SK-N-SH treated with all-trans-retinoic acid at 6 μM for 48 hours (cell line): ENCODE results near the gene ZNF135.

Source experiments
- ATAC-seq: fragments of 200-7000 bp; cut with Tn5 transposase; 3 replicates; pipeline ENCODE4 v1.9.1; 2020; ENCODE audit warnings: mild to moderate bottlenecking, moderate library complexity
- ARNTL ChIP-seq: fragments of 450-650 bp; formaldehyde crosslinking; IDR thresholded peaks from 2 replicates; pipeline ENCODE4 v1.5.0; 2020; ENCODE audit warnings: low read depth, mild to moderate bottlenecking, moderate library complexity, borderline replicate concordance
- BACH2 ChIP-seq: fragments of 250-450 bp; sonication (Bioruptor Pico); IDR thresholded peaks from 2 replicates; pipeline ENCODE4 v1.9.0; 2021; ENCODE audit warnings: mild to moderate bottlenecking, borderline replicate concordance
- CSDC2 ChIP-seq: fragments of 250-450 bp; sonication (Bioruptor Pico); IDR thresholded peaks from 2 replicates; pipeline ENCODE4 v1.5.0; 2020; ENCODE audit warnings: mild to moderate bottlenecking, moderate library complexity
- ESRRG ChIP-seq: fragments of 250-450 bp; sonication (Bioruptor Pico); IDR thresholded peaks from 2 replicates; pipeline ENCODE4 v1.6.1; 2021; ENCODE audit warnings: mild to moderate bottlenecking
- GLIS3 ChIP-seq: fragments of 250-450 bp; sonication (Bioruptor Pico); IDR thresholded peaks from 2 replicates; pipeline ENCODE4 v1.5.0; 2020; ENCODE audit warnings: mild to moderate bottlenecking, moderate library complexity
- ISL1 ChIP-seq: fragments of 250-450 bp; sonication (Bioruptor Pico); IDR thresholded peaks from 2 replicates; pipeline ENCODE4 v2.1.2; 2022; ENCODE audit warnings: mild to moderate bottlenecking, moderate library complexity
- OSR1 ChIP-seq: fragments of 250-450 bp; sonication (Bioruptor Pico); IDR thresholded peaks from 2 replicates; pipeline ENCODE4 v1.8.0; 2022; ENCODE audit warnings: moderate library complexity, mild to moderate bottlenecking, inconsistent platforms
- PPARA ChIP-seq: fragments of 250-450 bp; sonication (Bioruptor Pico); IDR thresholded peaks from 2 replicates; pipeline ENCODE4 v1.5.0; 2020; ENCODE audit warnings: mild to moderate bottlenecking, borderline replicate concordance
- RARB ChIP-seq: fragments of 250-450 bp; sonication (Bioruptor Pico); IDR thresholded peaks from 2 replicates; pipeline ENCODE4 v1.8.0; 2021; ENCODE audit warnings: mild to moderate bottlenecking, moderate library complexity
- SNAI2 ChIP-seq: fragments of 250-450 bp; sonication (Bioruptor Pico); IDR thresholded peaks from 2 replicates; pipeline ENCODE4 v1.5.0; 2020; ENCODE audit warnings: mild to moderate bottlenecking, moderate library complexity
- TCF4 ChIP-seq: fragments of 250-450 bp; sonication (Bioruptor Pico); IDR thresholded peaks from 2 replicates; pipeline ENCODE4 v1.8.0; 2021; ENCODE audit warnings: mild to moderate bottlenecking, moderate library complexity, borderline replicate concordance
- ZFP3 ChIP-seq: fragments of 250-450 bp; sonication (Bioruptor Pico); IDR thresholded peaks from 2 replicates; pipeline ENCODE4 v1.5.0; 2020; ENCODE audit warnings: mild to moderate bottlenecking, moderate library complexity
- ZFP30 ChIP-seq: fragments of 450-650 bp; formaldehyde crosslinking; IDR thresholded peaks from 2 replicates; pipeline ENCODE4 v1.5.0; 2022; ENCODE audit warnings: mild to moderate bottlenecking, moderate library complexity
- ZNF565 ChIP-seq: fragments of 450-650 bp; formaldehyde crosslinking; conservative IDR thresholded peaks from 2 replicates; pipeline ENCODE4 v1.5.0; 2020; ENCODE audit warnings: low read depth, mild to moderate bottlenecking, moderate library complexity
- ZNF8 ChIP-seq: fragments of 450-650 bp; formaldehyde crosslinking; IDR thresholded peaks from 2 replicates; pipeline ENCODE4 v1.5.0; 2020; ENCODE audit warnings: mild to moderate bottlenecking, moderate library complexity
- TF ChIP-seq, protein P1 (sequence below): fragments of 250-450 bp; sonication (Bioruptor Pico); IDR thresholded peaks from 2 replicates; pipeline ENCODE4 v1.8.0; 2021; ENCODE audit warnings: low read depth, mild to moderate bottlenecking, moderate library complexity, borderline replicate concordance
- TF ChIP-seq, protein P2 (sequence below): fragments of 250-450 bp; sonication (Bioruptor Pico); IDR thresholded peaks from 2 replicates; pipeline ENCODE4 v1.5.1; 2020; ENCODE audit warnings: low read depth, mild to moderate bottlenecking, moderate library complexity
- TF ChIP-seq, protein P3 (sequence below): fragments of 250-450 bp; sonication (Bioruptor Pico); IDR thresholded peaks from 2 replicates; pipeline ENCODE4 v1.8.0; 2020; ENCODE audit warnings: mild to moderate bottlenecking, moderate library complexity, borderline replicate concordance
- TF ChIP-seq, protein P4 (sequence below): fragments of 250-450 bp; sonication (Bioruptor Pico); IDR thresholded peaks from 2 replicates; pipeline ENCODE4 v1.5.1; 2021; ENCODE audit warnings: mild to moderate bottlenecking, moderate library complexity
- TF ChIP-seq, protein P5 (sequence below): fragments of 250-450 bp; sonication (Bioruptor Pico); IDR thresholded peaks from 2 replicates; pipeline ENCODE4 v1.5.0; 2020; ENCODE audit warnings: mild to moderate bottlenecking, moderate library complexity

ZNF135 gene

DNA sequence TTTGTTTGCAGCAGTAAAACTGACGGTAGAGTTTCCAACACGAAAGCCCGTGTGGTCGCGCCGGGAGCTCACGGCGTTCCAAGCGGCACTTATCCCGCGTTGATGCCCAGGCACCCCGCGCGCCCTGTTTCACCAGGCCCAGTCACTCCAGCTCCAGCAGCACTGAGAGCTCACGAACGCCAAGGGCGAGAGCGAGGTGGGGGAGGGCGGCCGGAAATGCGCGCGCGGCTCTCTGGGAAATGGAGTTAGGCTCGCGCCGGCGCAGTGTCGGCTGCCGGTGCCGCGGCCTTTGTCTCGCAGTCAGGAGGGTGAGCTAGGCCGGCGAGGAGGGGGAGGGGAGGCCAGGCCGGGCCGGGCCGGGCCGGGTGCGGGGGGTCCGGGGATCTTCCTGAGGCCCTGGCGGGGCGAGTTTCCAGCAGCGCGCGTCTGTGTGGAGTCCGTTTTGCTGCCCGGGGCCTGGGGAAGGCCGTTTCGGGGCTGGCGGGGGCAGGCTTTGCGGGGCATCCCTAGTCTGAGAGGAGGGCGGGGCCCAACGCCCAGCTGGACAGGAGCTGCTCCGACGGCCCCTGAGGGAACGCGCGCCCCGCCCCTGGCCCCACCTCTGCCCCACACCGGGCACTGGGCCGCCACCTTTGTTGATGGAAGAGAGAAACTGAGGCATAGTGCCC lies at the start of gene ZNF135:
Gene ZNF135, plus strand, starts transcription at position 280 of the 668 bp plus-strand sequence. CDS start 721 bp downstream, outside the sequence.
- no peak for TF ChIP-seq ZFP30 (CRISPR knock-in tag)
- TF ChIP-seq, protein P1, sequence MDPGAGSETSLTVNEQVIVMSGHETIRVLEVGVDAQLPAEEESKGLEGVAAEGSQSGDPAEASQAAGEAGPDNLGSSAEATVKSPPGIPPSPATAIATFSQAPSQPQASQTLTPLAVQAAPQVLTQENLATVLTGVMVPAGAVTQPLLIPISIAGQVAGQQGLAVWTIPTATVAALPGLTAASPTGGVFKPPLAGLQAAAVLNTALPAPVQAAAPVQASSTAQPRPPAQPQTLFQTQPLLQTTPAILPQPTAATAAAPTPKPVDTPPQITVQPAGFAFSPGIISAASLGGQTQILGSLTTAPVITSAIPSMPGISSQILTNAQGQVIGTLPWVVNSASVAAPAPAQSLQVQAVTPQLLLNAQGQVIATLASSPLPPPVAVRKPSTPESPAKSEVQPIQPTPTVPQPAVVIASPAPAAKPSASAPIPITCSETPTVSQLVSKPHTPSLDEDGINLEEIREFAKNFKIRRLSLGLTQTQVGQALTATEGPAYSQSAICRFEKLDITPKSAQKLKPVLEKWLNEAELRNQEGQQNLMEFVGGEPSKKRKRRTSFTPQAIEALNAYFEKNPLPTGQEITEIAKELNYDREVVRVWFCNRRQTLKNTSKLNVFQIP (CRISPR knock-in tag), result no peak
- TF ChIP-seq, protein P2, sequence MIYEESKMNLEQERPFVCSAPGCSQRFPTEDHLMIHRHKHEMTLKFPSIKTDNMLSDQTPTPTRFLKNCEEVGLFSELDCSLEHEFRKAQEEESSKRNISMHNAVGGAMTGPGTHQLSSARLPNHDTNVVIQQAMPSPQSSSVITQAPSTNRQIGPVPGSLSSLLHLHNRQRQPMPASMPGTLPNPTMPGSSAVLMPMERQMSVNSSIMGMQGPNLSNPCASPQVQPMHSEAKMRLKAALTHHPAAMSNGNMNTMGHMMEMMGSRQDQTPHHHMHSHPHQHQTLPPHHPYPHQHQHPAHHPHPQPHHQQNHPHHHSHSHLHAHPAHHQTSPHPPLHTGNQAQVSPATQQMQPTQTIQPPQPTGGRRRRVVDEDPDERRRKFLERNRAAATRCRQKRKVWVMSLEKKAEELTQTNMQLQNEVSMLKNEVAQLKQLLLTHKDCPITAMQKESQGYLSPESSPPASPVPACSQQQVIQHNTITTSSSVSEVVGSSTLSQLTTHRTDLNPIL (CRISPR knock-in tag), result no peak
- TF ChIP-seq ARNTL (CRISPR knock-in tag), result no peak
- no peak for TF ChIP-seq SNAI2 (CRISPR knock-in tag)
- no peak for TF ChIP-seq ISL1 (CRISPR knock-in tag)
- TF ChIP-seq TCF4 (CRISPR knock-in tag), result no peak
- no peak for TF ChIP-seq PPARA
- peak; percentile 42; the same call in 1 of the 3 replicates for ATAC-seq

DNA sequence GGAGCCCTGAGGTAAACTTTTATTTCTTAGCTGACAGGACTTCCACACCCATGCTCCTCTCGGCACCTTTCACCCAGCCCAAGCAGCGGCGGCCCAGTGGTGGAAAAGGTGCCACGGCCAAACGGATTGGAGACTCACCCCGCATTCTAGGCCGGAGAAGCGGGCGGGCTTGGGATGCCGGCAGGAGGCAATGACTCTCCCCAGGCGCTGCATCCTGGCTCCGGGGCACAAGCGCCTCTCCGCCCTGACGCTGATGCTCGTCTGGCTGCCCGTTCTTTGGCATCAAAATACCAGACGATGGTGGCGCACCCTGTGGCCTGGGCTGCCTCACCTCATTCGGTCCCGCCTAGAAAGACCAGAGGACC lies 49.8 kb upstream of the ZNF135 start:
- no peak for TF ChIP-seq ISL1 (CRISPR knock-in tag)
- no peak for TF ChIP-seq OSR1
- TF ChIP-seq RARB (CRISPR knock-in tag), result no peak
- no peak for TF ChIP-seq GLIS3 (CRISPR knock-in tag)
- no peak for TF ChIP-seq ZNF565 (CRISPR knock-in tag)
- TF ChIP-seq, protein P2 (CRISPR knock-in tag), result no peak
- no peak for TF ChIP-seq ZNF8 (CRISPR knock-in tag)
- TF ChIP-seq, protein P3, sequence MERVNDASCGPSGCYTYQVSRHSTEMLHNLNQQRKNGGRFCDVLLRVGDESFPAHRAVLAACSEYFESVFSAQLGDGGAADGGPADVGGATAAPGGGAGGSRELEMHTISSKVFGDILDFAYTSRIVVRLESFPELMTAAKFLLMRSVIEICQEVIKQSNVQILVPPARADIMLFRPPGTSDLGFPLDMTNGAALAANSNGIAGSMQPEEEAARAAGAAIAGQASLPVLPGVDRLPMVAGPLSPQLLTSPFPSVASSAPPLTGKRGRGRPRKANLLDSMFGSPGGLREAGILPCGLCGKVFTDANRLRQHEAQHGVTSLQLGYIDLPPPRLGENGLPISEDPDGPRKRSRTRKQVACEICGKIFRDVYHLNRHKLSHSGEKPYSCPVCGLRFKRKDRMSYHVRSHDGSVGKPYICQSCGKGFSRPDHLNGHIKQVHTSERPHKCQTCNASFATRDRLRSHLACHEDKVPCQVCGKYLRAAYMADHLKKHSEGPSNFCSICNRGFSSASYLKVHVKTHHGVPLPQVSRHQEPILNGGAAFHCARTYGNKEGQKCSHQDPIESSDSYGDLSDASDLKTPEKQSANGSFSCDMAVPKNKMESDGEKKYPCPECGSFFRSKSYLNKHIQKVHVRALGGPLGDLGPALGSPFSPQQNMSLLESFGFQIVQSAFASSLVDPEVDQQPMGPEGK (CRISPR knock-in tag), result no peak
- no peak for TF ChIP-seq ZFP3 (CRISPR knock-in tag)
- TF ChIP-seq, protein P4, sequence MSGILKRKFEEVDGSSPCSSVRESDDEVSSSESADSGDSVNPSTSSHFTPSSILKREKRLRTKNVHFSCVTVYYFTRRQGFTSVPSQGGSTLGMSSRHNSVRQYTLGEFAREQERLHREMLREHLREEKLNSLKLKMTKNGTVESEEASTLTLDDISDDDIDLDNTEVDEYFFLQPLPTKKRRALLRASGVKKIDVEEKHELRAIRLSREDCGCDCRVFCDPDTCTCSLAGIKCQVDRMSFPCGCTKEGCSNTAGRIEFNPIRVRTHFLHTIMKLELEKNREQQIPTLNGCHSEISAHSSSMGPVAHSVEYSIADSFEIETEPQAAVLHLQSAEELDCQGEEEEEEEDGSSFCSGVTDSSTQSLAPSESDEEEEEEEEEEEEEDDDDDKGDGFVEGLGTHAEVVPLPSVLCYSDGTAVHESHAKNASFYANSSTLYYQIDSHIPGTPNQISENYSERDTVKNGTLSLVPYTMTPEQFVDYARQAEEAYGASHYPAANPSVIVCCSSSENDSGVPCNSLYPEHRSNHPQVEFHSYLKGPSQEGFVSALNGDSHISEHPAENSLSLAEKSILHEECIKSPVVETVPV (CRISPR knock-in tag), result no peak
- no peak for ATAC-seq

DNA sequence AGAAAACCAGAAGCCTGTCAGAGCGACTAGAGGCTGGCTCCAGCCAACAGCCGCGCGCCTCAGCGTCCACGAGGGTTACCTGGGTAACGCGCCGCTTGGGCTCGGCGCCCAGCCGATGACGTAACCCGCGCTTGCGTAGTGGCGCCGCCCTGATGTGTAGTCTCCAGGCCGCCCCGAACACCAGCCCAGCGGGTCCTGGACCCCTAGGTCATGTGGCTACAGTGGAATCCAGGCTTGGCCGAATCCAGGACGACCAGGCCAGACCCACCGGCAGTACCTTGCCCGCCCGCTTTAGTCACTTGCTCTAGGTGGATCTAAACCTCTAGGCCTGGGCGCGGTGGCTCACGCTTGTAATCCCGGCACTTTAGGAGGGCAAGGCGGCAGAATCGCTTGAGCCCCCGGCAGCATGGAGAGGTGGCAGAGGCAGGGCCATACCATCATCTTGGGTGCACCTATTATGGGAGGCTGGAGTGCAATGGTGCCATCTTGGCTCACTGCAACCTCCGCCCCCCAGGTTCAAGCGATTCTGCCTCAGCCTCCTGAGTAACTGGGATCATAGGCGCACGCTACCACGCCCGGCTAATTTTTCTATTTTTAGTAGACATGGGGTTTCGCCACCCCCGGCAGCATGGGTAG lies 49.3 kb upstream of the ZNF135 start:
- ATAC-seq, result no peak
- no peak for TF ChIP-seq ARNTL (CRISPR knock-in tag)
- TF ChIP-seq, protein P2 (CRISPR knock-in tag), result no peak
- no peak for TF ChIP-seq BACH2 (CRISPR knock-in tag)
- no peak for TF ChIP-seq TCF4 (CRISPR knock-in tag)
- TF ChIP-seq, protein P3 (CRISPR knock-in tag), result no peak
- TF ChIP-seq ESRRG (CRISPR knock-in tag), result no peak
- TF ChIP-seq, protein P5, sequence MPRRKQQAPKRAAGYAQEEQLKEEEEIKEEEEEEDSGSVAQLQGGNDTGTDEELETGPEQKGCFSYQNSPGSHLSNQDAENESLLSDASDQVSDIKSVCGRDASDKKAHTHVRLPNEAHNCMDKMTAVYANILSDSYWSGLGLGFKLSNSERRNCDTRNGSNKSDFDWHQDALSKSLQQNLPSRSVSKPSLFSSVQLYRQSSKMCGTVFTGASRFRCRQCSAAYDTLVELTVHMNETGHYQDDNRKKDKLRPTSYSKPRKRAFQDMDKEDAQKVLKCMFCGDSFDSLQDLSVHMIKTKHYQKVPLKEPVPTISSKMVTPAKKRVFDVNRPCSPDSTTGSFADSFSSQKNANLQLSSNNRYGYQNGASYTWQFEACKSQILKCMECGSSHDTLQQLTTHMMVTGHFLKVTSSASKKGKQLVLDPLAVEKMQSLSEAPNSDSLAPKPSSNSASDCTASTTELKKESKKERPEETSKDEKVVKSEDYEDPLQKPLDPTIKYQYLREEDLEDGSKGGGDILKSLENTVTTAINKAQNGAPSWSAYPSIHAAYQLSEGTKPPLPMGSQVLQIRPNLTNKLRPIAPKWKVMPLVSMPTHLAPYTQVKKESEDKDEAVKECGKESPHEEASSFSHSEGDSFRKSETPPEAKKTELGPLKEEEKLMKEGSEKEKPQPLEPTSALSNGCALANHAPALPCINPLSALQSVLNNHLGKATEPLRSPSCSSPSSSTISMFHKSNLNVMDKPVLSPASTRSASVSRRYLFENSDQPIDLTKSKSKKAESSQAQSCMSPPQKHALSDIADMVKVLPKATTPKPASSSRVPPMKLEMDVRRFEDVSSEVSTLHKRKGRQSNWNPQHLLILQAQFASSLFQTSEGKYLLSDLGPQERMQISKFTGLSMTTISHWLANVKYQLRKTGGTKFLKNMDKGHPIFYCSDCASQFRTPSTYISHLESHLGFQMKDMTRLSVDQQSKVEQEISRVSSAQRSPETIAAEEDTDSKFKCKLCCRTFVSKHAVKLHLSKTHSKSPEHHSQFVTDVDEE, result no peak
- TF ChIP-seq, protein P1 (CRISPR knock-in tag), result no peak
- no peak for TF ChIP-seq OSR1
- no peak for TF ChIP-seq ZNF565 (CRISPR knock-in tag)
- TF ChIP-seq CSDC2 (CRISPR knock-in tag), result no peak
